Liver (tissue), 2 donors: ENCODE results near the gene TMBIM1.

ENCODE experiments used
- GABPA ChIP-seq, 2 donors: IDR thresholded peaks in 1 of 2; conservative IDR thresholded peaks in 1 of 2; 2 replicates each; pipeline ENCODE4 v1.6.1; 2016; ENCODE audit warnings: antibody characterized with exemption in 2 of 2, mild to moderate bottlenecking in 1 of 2, moderate library complexity in 1 of 2
- TAF1 ChIP-seq: conservative IDR thresholded peaks from 2 replicates; pipeline ENCODE4 v1.6.1; 2016; ENCODE audit warnings: antibody characterized with exemption, mild to moderate bottlenecking
- YY1 ChIP-seq: IDR thresholded peaks from 2 replicates; pipeline ENCODE4 v1.6.1; 2016; ENCODE audit warnings: antibody characterized with exemption, mild to moderate bottlenecking
- donor health status: healthy.

DNA sequence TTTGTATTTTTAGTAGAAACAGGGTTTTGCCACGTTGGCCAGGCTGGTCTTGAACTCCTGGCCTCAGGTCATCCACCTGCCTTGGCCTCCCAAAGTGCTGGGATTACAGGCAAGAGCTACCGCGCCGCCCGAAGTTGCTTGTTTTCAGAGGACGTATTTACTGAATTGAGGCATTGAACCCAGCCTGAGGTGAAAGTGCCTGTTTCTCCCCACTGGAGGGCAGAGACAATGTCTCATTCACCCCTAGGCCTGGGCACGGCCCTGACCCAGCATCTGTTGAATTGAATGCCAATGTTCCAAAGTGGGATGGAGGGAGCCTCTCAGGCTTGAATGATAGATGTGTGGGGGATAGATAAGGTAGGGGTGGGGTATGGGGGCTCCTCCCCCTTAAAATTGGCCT is 4.5 kb upstream of the TMBIM1 start:
- TF ChIP-seq YY1 (no peak), GABPA (IDR thresholded peaks at IDR 0.05 in 1 of 2, conservative IDR thresholded peaks at IDR 0.05 in 1 of 2) (no peak), TAF1 (no peak)
